Lung (tissue), 12 donors: ENCODE data around the gene BCL2. TPM values are rescaled to one million over a fixed set of nuclear protein-coding genes. Genes with fewer than 3 reads are reported as not detected.

Source experiments
- ATAC-seq: fragments of 200-7000 bp; cut with Tn5 transposase; one replicate; pipeline ENCODE4 v1.9.1; 2020; ENCODE audit warnings: moderate number of reproducible peaks; ENCODE audit not compliant: insufficient read depth, low FRiP score
- DNase-seq, 3 donors: peaks; one replicate each; pipeline ENCODE4 v3.0.0-alpha.2; 2013 to 2017
- H3K27ac ChIP-seq, 2 donors: one replicate each; pipeline ENCODE4 v1.5.1; 2013; ENCODE audit warnings: mild to moderate bottlenecking in 2 of 2, moderate library complexity in 2 of 2, control low read depth in 1 of 2, inconsistent platforms in 1 of 2, low read depth in 1 of 2, low read length in 1 of 2
- H3K27me3 ChIP-seq, 3 donors: one replicate each; pipeline ENCODE4 v1.5.1; 2013; ENCODE audit warnings: low read length in 2 of 3; ENCODE audit not compliant: control insufficient read depth in 3 of 3, insufficient read depth in 3 of 3
- H3K36me3 ChIP-seq, 4 donors: one replicate each; pipeline ENCODE4 v1.5.1; 2013; ENCODE audit warnings: low read length in 4 of 4, mild to moderate bottlenecking in 1 of 4, moderate library complexity in 1 of 4; ENCODE audit not compliant: control insufficient read depth in 4 of 4, insufficient read depth in 4 of 4
- H3K4me1 ChIP-seq, 5 donors: one replicate each; pipeline ENCODE4 v1.5.1; 2013; ENCODE audit warnings: low read length in 5 of 5, mild to moderate bottlenecking in 2 of 5, moderate library complexity in 1 of 5; ENCODE audit not compliant: control insufficient read depth in 5 of 5, insufficient read depth in 5 of 5
- H3K4me3 ChIP-seq: one replicate; pipeline ENCODE4 v1.5.1; 2013; ENCODE audit warnings: mild to moderate bottlenecking, control low read depth, moderate library complexity
- H3K9ac ChIP-seq, 2 donors: one replicate each; pipeline ENCODE4 v1.5.1; 2013; ENCODE audit warnings: low read length in 2 of 2, control low read depth in 1 of 2; ENCODE audit not compliant: insufficient read depth in 1 of 2
- H3K9me3 ChIP-seq, 4 donors: one replicate each; pipeline ENCODE4 v1.5.1; 2013; ENCODE audit warnings: low read length in 3 of 4, mild to moderate bottlenecking in 1 of 4, moderate library complexity in 1 of 4; ENCODE audit not compliant: control insufficient read depth in 4 of 4, insufficient read depth in 3 of 4
- CTCF ChIP-seq: IDR thresholded peaks from 2 replicates; pipeline ENCODE4 v1.5.1; 2012; ENCODE audit warnings: mild to moderate bottlenecking; ENCODE audit errors: control extremely low read depth, extremely low read depth
- WGBS, 2 donors: extraction: QIAGEN DNeasy Blood & Tissue Kit; methylation state at CpG; one replicate each; pipeline ENCODE4 v1.1.7; 2013; 5-methylcytosine and 5-hydroxymethylcytosine counted together
- polyA plus RNA-seq, 2 donors: library from polyadenylated mRNA; stranded (reverse); fragments of 200-250 nt; gene quantifications; one replicate each; pipeline ENCODE4 v1.2.1, GENCODE V29; 2013
- total RNA-seq, 2 donors: library from RNA; depleted of rRNA in 1 of 2; stranded (reverse); fragments of >200 nt in 1 of 2; gene quantifications; one replicate each; pipeline ENCODE4 v1.2.1, GENCODE V29; 2014 to 2021
- donor health status: control.
- donor health status: control.
- donor health status: Bipolar disorder and iron deficiency.
- donor health status: healthy.
- donor health status: DM: yes; HTN: yes; CAD: no.

The BCL2 gene
- total and polyA plus RNA-seq, 4 donors, result 1.5 to 30.9 (median 5.3) TPM

DNA sequence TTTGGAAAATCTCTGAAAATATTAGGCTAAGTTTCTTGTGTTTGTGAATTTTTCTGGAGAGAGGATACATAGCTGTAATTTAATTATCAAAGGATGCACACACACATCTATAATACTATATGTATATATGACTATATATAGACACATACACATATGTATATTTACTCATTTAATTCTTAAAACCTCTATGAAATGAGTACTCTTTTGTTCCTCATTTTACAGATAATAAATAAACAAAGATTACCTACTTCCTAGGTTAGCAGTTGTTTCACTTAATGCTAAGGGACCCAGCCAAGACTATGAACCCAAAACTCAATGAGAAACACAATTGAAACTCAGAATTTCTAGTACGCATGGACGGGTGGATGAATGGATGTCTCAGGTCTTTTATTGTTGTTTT, 145.6 kb downstream of the BCL2 start:
- Histone ChIP-seq H3K4me3 (no peak overlapping the region), H3K27me3 (no peaks in the 10 kb centered on the region), H3K9me3 (no peaks in the 10 kb centered on the region)

DNA sequence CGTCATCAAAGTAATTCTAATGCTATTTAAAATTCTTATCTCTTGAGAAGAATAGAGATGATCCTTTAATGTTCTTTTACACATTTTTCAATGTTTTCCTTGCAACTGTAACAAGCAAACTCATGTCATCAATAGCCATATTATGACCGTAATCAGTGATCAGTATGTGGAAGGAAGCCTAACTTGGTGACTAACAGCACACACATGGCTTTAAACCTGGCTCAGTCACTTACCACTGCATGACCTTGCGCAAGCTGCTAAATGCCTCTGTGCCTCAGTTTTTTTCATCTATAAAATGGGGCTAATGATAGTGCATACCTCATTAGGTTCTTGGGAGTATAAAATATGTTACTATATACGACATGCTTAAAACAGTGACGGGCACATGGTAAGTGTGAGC, 149.7 kb downstream of the BCL2 start:
- Histone ChIP-seq H3K4me1 (no peaks in the 10 kb centered on the region), H3K9ac (no peak overlapping the region), H3K36me3 (no peaks in the 10 kb centered on the region), H3K4me3 (no peak overlapping the region), H3K27me3 (no peaks in the 10 kb centered on the region), H3K27ac (no peak overlapping the region), H3K9me3 (no peaks in the 10 kb centered on the region)
- ATAC-seq (no peak), DNase-seq (no peak)
- TF ChIP-seq CTCF, result no peak
- 97 to 98% methylated on average over 5 of the region's 5 CpGs for WGBS, 2 donors

More for the DNA sequence above, 145.6 kb downstream of the BCL2 start:
- Histone ChIP-seq H3K27ac (no peak overlapping the region), H3K9ac (no peak overlapping the region), H3K4me1 (peaks cover 0 to 21% (median 1%) of the 10 kb centered on the region in 5 donors), H3K36me3 (no peaks in the 10 kb centered on the region)
- no peak for TF ChIP-seq CTCF
- no peak for ATAC-seq
- DNase-seq, result no peak
- WGBS, 2 donors, result 94 to 98% methylated on average over 2 of the region's 2 CpGs

GRCh38 chr18:63168287-63168686, 151.3 kb downstream of the BCL2 start:
- H3K27ac ChIP-seq, result no peak overlapping the region
- H3K9ac ChIP-seq, result no peak overlapping the region
- TF ChIP-seq CTCF, result no peak
- H3K4me1 ChIP-seq, result no peaks in the 10 kb centered on the region
- H3K36me3 ChIP-seq, result no peaks in the 10 kb centered on the region
- ATAC-seq, result no peak
- no peak for DNase-seq
- H3K9me3 ChIP-seq, result no peaks in the 10 kb centered on the region
- H3K27me3 ChIP-seq, result no peaks in the 10 kb centered on the region
- H3K4me3 ChIP-seq, result no peak overlapping the region
- 83 to 93% methylated on average over 5 of the region's 5 CpGs for WGBS, 2 donors

DNA sequence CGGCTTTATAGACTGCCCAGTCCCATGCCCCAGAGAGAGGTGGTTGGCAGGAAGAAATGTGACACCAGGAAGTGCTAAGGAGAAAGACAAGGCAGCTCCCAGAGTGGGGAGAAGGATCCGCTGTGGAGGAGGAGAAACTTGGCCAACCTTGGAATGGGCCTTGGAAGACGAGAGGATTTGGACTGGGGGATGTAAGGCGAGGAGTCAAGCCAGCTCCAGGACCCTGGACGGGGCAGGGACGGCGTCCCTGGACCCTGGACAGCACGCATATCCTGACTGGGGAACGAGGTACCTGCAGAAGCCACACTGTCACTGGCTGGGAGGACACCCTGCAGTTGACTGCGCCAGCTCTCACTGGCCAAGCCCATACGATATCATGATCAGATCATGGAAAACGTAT, 153.4 kb downstream of the BCL2 start:
- H3K4me1 ChIP-seq, result peaks cover 0 to 13% (median 0%) of the 10 kb centered on the region in 5 donors
- no peak overlapping the region for H3K4me3 ChIP-seq
- no peak for DNase-seq
- H3K27ac ChIP-seq, result no peak overlapping the region
- H3K9ac ChIP-seq, result no peak overlapping the region
- H3K36me3 ChIP-seq, result no peaks in the 10 kb centered on the region
- H3K27me3 ChIP-seq, result no peaks in the 10 kb centered on the region
- TF ChIP-seq CTCF, result no peak
- H3K9me3 ChIP-seq, result no peaks in the 10 kb centered on the region
- ATAC-seq, result no peak
- WGBS, 2 donors, result 95 to 96% methylated on average over 12 of the region's 12 CpGs
